ENCODE data around the gene ECE2. TPM values are rescaled to one million over a fixed set of nuclear protein-coding genes. Genes with fewer than 3 reads are reported as not detected.

ECE2 gene
- total RNA-seq, 1 experiment from 2014 or later: 0.46 TPM

DNA sequence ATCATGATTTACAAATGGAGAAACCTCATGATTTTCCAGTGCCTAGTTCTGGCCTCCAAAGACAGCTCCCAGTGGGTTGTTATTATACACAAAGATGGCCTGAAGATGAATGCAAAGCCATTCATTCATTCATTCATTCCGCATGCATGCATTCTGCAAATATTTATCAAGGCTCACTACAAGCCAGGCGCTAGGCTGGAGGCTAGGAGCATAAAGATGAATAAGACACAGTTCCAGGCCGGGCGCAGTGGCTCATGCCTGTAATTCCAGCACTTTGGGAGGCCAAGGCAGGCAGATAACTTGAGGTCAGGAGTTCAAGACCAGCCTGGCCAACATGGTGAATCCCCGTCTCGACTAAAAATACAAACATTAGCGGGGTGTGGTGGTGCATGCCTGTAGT is 20.8 kb downstream of the ECE2 start:
- no peak overlapping the region for H3K27ac Mint-ChIP-seq
- no peak overlapping the region for H3K4me3 Mint-ChIP-seq
- peaks cover 12% of the 10 kb centered on the region for H3K4me1 Mint-ChIP-seq
- H3K27me3 Mint-ChIP-seq (ENCODE audit: low read depth): peaks cover 5% of the 10 kb centered on the region; the same call in 1 of the 2 replicates
- no peaks in the 10 kb centered on the region for H3K9me3 Mint-ChIP-seq
- ChIA-PET POLR2A (interaction anchor here (0.6 kb wide), 1 partner anchor 407 kb away, joined by 4 read pairs; no protein-coding TSS in a partner anchor), CTCF (interaction anchor here (0.7 kb wide), 1 partner anchor 1315 kb away, joined by 3 read pairs; no protein-coding TSS in a partner anchor)
- peaks cover 19% of the 10 kb centered on the region for H3K36me3 Mint-ChIP-seq
- TF ChIP-seq, protein P1, sequence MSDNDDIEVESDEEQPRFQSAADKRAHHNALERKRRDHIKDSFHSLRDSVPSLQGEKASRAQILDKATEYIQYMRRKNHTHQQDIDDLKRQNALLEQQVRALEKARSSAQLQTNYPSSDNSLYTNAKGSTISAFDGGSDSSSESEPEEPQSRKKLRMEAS (CRISPR knock-in tag; IDR thresholded peaks at IDR 0.05): no peak
- TF ChIP-seq SOX15 (CRISPR knock-in tag; IDR thresholded peaks at IDR 0.05): no peak
- no peak for TF ChIP-seq ETV6 (CRISPR knock-in tag; IDR thresholded peaks at IDR 0.05)
- TF ChIP-seq CREM (CRISPR knock-in tag; IDR thresholded peaks at IDR 0.05): no peak
- TF ChIP-seq, protein P2, sequence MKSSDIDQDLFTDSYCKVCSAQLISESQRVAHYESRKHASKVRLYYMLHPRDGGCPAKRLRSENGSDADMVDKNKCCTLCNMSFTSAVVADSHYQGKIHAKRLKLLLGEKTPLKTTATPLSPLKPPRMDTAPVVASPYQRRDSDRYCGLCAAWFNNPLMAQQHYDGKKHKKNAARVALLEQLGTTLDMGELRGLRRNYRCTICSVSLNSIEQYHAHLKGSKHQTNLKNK (CRISPR knock-in tag; IDR thresholded peaks at IDR 0.05): no peak
- TF ChIP-seq USF1 (CRISPR knock-in tag; IDR thresholded peaks at IDR 0.05): no peak
- TF ChIP-seq, protein P3, sequence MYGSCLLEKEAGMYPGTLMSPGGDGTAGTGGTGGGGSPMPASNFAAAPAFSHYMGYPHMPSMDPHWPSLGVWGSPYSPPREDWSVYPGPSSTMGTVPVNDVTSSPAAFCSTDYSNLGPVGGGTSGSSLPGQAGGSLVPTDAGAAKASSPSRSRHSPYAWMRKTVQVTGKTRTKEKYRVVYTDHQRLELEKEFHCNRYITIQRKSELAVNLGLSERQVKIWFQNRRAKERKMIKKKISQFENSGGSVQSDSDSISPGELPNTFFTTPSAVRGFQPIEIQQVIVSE (CRISPR knock-in tag; IDR thresholded peaks at IDR 0.05; ENCODE audit: borderline replicate concordance): no peak
- no peak for TF ChIP-seq ZNF219 (CRISPR knock-in tag; IDR thresholded peaks at IDR 0.05; ENCODE audit: borderline replicate concordance)
- TF ChIP-seq CBFB (CRISPR knock-in tag; IDR thresholded peaks at IDR 0.05; ENCODE audit: low read depth): no peak
- no peak for TF ChIP-seq NR1H2 (CRISPR knock-in tag; IDR thresholded peaks at IDR 0.05)
- no peak for TF ChIP-seq NR3C1 (CRISPR knock-in tag; conservative IDR thresholded peaks at IDR 0.05; ENCODE audit: low read depth)
- TF ChIP-seq ZNF121 (CRISPR knock-in tag; IDR thresholded peaks at IDR 0.05): no peak
- TF ChIP-seq E2F5 (CRISPR knock-in tag; IDR thresholded peaks at IDR 0.05): no peak
- no peak for TF ChIP-seq PREB (CRISPR knock-in tag; IDR thresholded peaks at IDR 0.05; ENCODE audit: borderline replicate concordance)
- ATAC-seq: no peak
- no peak for DNase-seq (ENCODE audit: low spot score)

DNA sequence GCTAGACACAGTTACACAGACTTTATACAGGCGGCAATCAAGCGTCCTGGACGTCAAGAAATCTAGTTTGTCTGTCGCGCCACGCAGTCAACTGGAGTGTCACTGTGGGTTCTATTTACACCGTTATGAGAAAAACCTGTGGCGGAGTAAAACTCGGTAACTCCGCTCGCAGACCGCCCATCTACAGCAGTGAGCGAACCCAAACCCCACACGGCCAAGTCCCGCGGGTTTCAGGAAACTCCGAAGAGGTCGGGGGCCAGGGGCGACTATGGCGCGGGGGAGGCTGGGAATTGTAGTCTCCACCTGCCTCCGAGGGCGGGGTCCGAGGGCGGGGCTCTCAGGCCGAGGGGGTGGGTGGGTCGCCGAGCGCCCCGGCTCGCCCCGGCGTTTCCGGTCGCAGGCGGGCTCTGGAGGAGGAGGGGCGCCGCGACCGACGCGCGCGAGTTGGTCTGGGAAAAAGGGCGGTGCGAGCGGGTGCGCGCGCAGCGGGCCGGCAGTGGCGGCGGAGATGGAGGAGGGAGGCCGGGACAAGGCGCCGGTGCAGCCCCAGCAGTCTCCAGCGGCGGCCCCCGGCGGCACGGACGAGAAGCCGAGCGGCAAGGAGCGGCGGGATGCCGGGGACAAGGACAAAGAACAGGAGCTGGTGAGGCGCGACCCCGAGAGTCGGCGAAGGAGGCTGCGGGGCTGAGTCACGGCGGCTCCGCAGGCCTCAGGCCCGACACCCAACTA is 23.1 kb downstream of the ECE2 start, which contains the start of gene PSMD2:
Gene PSMD2 (plus strand): TSS at position 483 of the 729 bp plus-strand sequence. CDS start 26 bp downstream, at position 509.
- Mint-ChIP-seq H3K36me3 (peaks cover 42% of the 10 kb centered on the region), H3K27ac (peak within 1 kb of the TSS; percentile 89), H3K4me1 (peaks cover 12% of the 10 kb centered on the region), H3K9me3 (no peaks in the 10 kb centered on the region), H3K27me3 (ENCODE audit: low read depth) (peaks cover 5% of the 10 kb centered on the region; the same call in 1 of the 2 replicates), H3K4me3 (peak within 1 kb of the TSS; percentile 96)
- CTCF ChIA-PET: no interaction called here
- ATAC-seq (peak; percentile 96), DNase-seq (ENCODE audit: low spot score) (peak; percentile 99)
- POLR2A ChIA-PET: interaction anchor here (0.8 kb wide), 1 partner anchor 25 kb away, joined by 4 read pairs; no protein-coding TSS in a partner anchor
- 0 out of 2 replicates have a peak, but pooled peaks have one; percentile 13 for TF ChIP-seq USF2 (CRISPR knock-in tag; IDR thresholded peaks at IDR 0.05)
- 0 out of 2 replicates have a peak, but pooled peaks have one; percentile 33 for TF ChIP-seq ZNF138 (CRISPR knock-in tag; conservative IDR thresholded peaks at IDR 0.05)
- TF ChIP-seq, protein P1 (CRISPR knock-in tag; IDR thresholded peaks at IDR 0.05): 0 out of 2 replicates have a peak, but pooled peaks have one; percentile 26
- no peak for TF ChIP-seq TEAD1 (CRISPR knock-in tag; IDR thresholded peaks at IDR 0.05)
- TF ChIP-seq SP1 (CRISPR knock-in tag; conservative IDR thresholded peaks at IDR 0.05): peak; percentile 86
- peak; percentile 81; the same call in 1 of the 2 replicates for TF ChIP-seq HMGXB4 (CRISPR knock-in tag; IDR thresholded peaks at IDR 0.05)
- TF ChIP-seq ATF1 (CRISPR knock-in tag; IDR thresholded peaks at IDR 0.05): 0 out of 2 replicates have a peak, but pooled peaks have one; percentile 30
- no peak for TF ChIP-seq SOX15 (CRISPR knock-in tag; IDR thresholded peaks at IDR 0.05)
- peak; percentile 58; the same call in 1 of the 2 replicates for TF ChIP-seq E2F5 (CRISPR knock-in tag; IDR thresholded peaks at IDR 0.05)
- TF ChIP-seq NFATC4 (CRISPR knock-in tag; IDR thresholded peaks at IDR 0.05): no peak
- 0 out of 2 replicates have a peak, but pooled peaks have one; percentile 14 for TF ChIP-seq NR3C1 (CRISPR knock-in tag; conservative IDR thresholded peaks at IDR 0.05; ENCODE audit: low read depth)

All from WTC11 (cell line).